Large intestine (tissue), 3 donors: ENCODE data around the gene CPNE9. TPM values are rescaled to one million over a fixed set of nuclear protein-coding genes. Genes with fewer than 3 reads are reported as not detected.

Experiments
- DNase-seq, 2 donors: peaks; one replicate each; pipeline versions ENCODE4 v3.0.0 to v3.0.0-alpha.2; 2013
- H3K27ac ChIP-seq: one replicate; pipeline ENCODE4 v1.5.1; 2013; ENCODE audit warnings: low read length
- H3K27me3 ChIP-seq: 2 replicates; pipeline ENCODE4 v1.6.1; 2013; ENCODE audit warnings: low read length; ENCODE audit not compliant: control insufficient read depth, insufficient read depth
- H3K36me3 ChIP-seq: 2 replicates; pipeline ENCODE4 v1.6.1; 2013; ENCODE audit warnings: low read length; ENCODE audit not compliant: control insufficient read depth, insufficient read depth
- H3K4me1 ChIP-seq: one replicate; pipeline ENCODE4 v1.6.1; 2013; ENCODE audit warnings: low read length; ENCODE audit not compliant: control insufficient read depth, insufficient read depth
- H3K4me3 ChIP-seq: one replicate; pipeline ENCODE4 v1.5.1; 2013; ENCODE audit warnings: low read length
- H3K9me3 ChIP-seq: one replicate; pipeline ENCODE4 v1.6.1; 2013; ENCODE audit warnings: mild to moderate bottlenecking, low read depth, low read length, moderate library complexity; ENCODE audit not compliant: control insufficient read depth
- WGBS: methylation state at CpG from one replicate; pipeline ENCODE4 v1.1.5; 2013; ENCODE audit warnings: low lambda C conversion rate; ENCODE audit not compliant: insufficient coverage; 5-methylcytosine and 5-hydroxymethylcytosine counted together
- polyA plus RNA-seq: library from polyadenylated mRNA; unstranded; fragments of 120-200 nt; gene quantifications from one replicate; pipeline ENCODE4 v1.2.1, GENCODE V29; 2013

The CPNE9 gene
- polyA plus RNA-seq, 1 donor, result 0.73 TPM

DNA sequence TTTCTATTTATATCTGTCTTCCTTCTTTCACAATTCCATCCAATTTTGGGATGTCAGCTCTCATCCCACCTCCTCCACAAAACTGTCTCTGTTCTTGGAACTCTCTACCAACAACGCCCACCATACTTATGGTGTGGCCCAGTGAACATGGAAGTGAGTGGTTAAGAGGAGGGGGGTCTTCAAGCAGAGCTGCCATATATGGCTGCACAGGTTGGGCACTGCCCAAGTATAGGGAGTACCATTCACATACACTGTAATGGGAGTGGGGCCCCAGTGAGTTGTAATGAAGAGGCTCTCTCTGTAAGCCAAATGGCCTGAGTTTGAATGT lies 74.0 kb downstream of the CPNE9 start:
- peak overlapping the region; percentile 85 for H3K27ac ChIP-seq
- no peak overlapping the region for H3K4me3 ChIP-seq
- H3K4me1 ChIP-seq, result peaks cover 46% of the 10 kb centered on the region
- H3K9me3 ChIP-seq, result no peaks in the 10 kb centered on the region
- no CpG with 5 or more reads among the region's 1 CpG for WGBS
- H3K36me3 ChIP-seq, result peaks cover 13% of the 10 kb centered on the region
- no peak for DNase-seq
- no peaks in the 10 kb centered on the region for H3K27me3 ChIP-seq

- Histone ChIP-seq H3K9me3 (no peaks in the 10 kb centered on the region), H3K27ac (peak overlapping the region; percentile 85), H3K4me3 (no peak overlapping the region), H3K36me3 (peaks cover 15% of the 10 kb centered on the region), H3K27me3 (no peaks in the 10 kb centered on the region), H3K4me1 (peaks cover 46% of the 10 kb centered on the region)
- DNase-seq, result peak in 1 of 2 donors; percentile 82
- no CpG with 5 or more reads among the region's 5 CpGs for WGBS
These were observed 74.8 kb downstream of the CPNE9 start for GRCh38 chr3:9778143-9779074.

GRCh38 chr3:9779075-9779593 lies 75.5 kb downstream of the CPNE9 start:
- H3K4me1 ChIP-seq, result peaks cover 46% of the 10 kb centered on the region
- DNase-seq, result no peak
- peaks cover 22% of the 10 kb centered on the region for H3K36me3 ChIP-seq
- H3K27me3 ChIP-seq, result no peaks in the 10 kb centered on the region
- H3K4me3 ChIP-seq, result no peak overlapping the region
- no CpG with 5 or more reads among the region's 6 CpGs for WGBS
- H3K9me3 ChIP-seq, result no peaks in the 10 kb centered on the region
- H3K27ac ChIP-seq, result peak overlapping the region; percentile 85

Other genes starting within 250 kb of the CPNE9 start
- gene LHFPL4, start 150.0 kb upstream of the CPNE9 start, polyA plus RNA-seq, result 1.1 TPM
- gene MTMR14, start 54.3 kb upstream of the CPNE9 start, polyA plus RNA-seq, result 28.5 TPM
- gene BRPF1, start 27.9 kb downstream of the CPNE9 start, polyA plus RNA-seq, result 17.6 TPM
- 114 TPM for gene OGG1, start 46.1 kb downstream of the CPNE9 start, polyA plus RNA-seq
- 36.9 TPM for gene CAMK1, start 66.1 kb downstream of the CPNE9 start, polyA plus RNA-seq
- gene TADA3, start 88.6 kb downstream of the CPNE9 start, polyA plus RNA-seq, result 50.0 TPM
- 166 TPM for gene ARPC4, start 89.2 kb downstream of the CPNE9 start, polyA plus RNA-seq
- 97.4 TPM for gene TTLL3, start 106.4 kb downstream of the CPNE9 start, polyA plus RNA-seq
- gene RPUSD3, start 140.2 kb downstream of the CPNE9 start, polyA plus RNA-seq, result 31.8 TPM
- gene CIDEC, start 176.4 kb downstream of the CPNE9 start, polyA plus RNA-seq, result 35.6 TPM
- 49.5 TPM for gene JAGN1, start 186.8 kb downstream of the CPNE9 start, polyA plus RNA-seq
- gene IL17RE, start 199.0 kb downstream of the CPNE9 start, polyA plus RNA-seq, result 60.9 TPM
- gene IL17RC, start 213.3 kb downstream of the CPNE9 start, polyA plus RNA-seq, result 36.3 TPM
- 64.8 TPM for gene CRELD1, start 230.0 kb downstream of the CPNE9 start, polyA plus RNA-seq
- 1.8 TPM for gene PRRT3, start 248.6 kb downstream of the CPNE9 start, polyA plus RNA-seq